ENCODE results near the gene DCHS2.

The DCHS2 gene

GRCh38 chr4:154491341-154492271, at the start of gene DCHS2:
Gene DCHS2, minus strand, starts transcription at chr4:154491799. Its CDS starts 444 bp downstream, at chr4:154491355.
- no peak for DNase-seq (ENCODE audit: low read depth)
- no peak within 1 kb of the TSS for H3K4me3 ChIP-seq (ENCODE audit: low read depth, low read length)
- no peak for TF ChIP-seq CTCF (IDR thresholded peaks at IDR 0.05; ENCODE audit: insufficient read depth, low read depth, low read length, missing control alignments)

GRCh38 chr4:154534296-154534695, 42.7 kb upstream of the DCHS2 start:
- no peak overlapping the region for H3K4me3 ChIP-seq (ENCODE audit: low read depth, low read length)
- no peak for TF ChIP-seq CTCF (IDR thresholded peaks at IDR 0.05; ENCODE audit: insufficient read depth, low read depth, low read length, missing control alignments)
- no peak for DNase-seq (ENCODE audit: low read depth)

DNA sequence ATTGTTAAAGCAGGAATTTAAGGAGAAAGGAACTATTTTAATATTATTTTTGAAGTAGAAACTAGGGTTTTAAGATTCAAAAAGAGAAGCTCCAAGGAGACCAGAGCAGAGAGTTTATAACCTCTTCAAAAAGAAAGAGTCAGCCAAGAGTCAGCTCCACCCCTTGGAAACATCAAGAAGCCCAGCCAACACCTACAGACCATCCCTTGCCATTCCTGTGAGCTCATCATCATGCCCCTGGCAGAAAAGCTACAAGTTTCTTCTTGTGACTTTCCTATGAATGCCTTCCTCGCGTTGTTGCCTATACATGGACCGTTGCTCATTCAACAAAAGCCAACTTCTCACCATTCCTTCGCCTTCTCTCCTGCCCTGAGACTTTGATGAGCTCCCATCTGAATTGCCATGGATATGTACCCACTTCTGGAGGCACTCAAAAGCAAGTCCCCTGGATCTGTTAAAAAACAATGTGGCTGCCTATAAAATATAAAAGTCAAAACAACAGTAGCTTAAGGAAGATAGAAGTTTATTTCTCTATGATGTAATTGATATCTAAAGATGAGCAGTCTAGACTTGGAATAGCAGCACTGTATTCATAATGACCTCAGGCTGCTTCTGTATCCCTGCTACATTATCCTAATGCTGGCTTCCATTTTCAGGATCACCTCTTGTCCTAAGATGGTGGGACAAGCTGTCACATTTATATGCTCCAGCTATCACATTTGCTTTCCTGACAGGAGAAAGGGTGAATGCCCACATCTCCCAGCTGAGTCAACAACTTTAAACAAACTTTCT, 38.3 kb upstream of the DCHS2 start:
- H3K4me3 ChIP-seq (ENCODE audit: low read depth, low read length), result no peak overlapping the region
- TF ChIP-seq CTCF (IDR thresholded peaks at IDR 0.05; ENCODE audit: insufficient read depth, low read depth, low read length, missing control alignments), result no peak
- no peak for DNase-seq (ENCODE audit: low read depth)

DNA sequence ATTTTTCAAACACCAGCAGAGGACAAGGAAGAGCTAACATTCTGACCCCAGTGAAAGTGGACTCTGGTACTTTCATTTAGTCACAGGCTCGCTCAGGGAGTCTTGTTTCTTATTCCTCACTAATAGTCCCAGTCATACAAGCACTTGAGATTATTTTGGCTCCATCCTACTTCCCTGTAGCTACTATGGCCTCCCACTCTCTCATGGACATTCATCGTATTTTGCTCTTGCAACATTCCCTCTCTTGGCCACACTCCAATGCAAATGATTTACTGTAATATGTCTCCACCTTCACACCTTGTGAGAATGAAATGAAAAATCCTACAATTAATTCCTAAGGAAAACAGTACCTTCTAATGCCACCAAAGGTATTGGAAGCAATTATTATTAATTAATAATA, 37.3 kb upstream of the DCHS2 start:
- H3K4me3 ChIP-seq (ENCODE audit: low read depth, low read length), result no peak overlapping the region
- no peak for TF ChIP-seq CTCF (IDR thresholded peaks at IDR 0.05; ENCODE audit: insufficient read depth, low read depth, low read length, missing control alignments)
- no peak for DNase-seq (ENCODE audit: low read depth)

DNA sequence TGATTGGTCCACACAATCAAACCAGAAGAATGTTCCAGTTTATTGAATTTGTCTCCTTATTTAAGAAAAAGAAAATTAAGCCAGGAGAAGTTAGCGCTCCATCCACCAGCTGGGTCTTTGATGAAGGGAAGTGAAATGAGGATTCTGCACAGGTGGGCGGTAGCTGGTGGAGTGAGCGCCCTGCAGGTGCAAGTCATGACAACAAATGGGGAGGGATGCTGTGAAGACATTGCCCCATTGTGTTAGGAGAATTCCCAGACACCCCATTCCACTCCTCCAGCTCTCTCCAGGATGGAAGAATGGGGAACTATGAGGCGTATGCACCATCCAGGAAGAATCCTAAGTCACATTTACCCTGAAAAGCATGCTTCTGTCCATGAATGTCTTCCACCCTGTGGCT, 35.7 kb upstream of the DCHS2 start:
- DNase-seq (ENCODE audit: low read depth), result no peak
- H3K4me3 ChIP-seq (ENCODE audit: low read depth, low read length), result no peak overlapping the region
- no peak for TF ChIP-seq CTCF (IDR thresholded peaks at IDR 0.05; ENCODE audit: insufficient read depth, low read depth, low read length, missing control alignments)

DNA sequence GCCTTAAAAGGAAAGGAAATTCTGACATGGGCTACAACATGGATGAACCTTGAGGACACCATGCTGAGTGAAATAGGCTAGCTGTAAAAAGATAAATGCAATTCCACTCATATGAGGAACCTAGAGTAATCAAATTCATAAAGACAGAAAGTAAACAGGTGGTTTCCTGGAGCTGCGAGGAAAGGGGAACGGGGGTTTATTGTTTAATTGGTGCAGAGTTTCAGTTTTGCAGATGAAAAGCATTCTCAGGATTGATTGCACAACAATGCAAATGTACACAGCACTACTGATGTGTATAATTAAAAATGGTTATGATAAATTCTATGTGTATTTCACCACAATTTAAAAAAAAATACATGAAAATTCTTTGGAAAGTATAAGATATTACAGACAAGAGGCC, 34.6 kb upstream of the DCHS2 start:
- no peak for TF ChIP-seq CTCF (IDR thresholded peaks at IDR 0.05; ENCODE audit: insufficient read depth, low read depth, low read length, missing control alignments)
- DNase-seq (ENCODE audit: low read depth), result no peak
- H3K4me3 ChIP-seq (ENCODE audit: low read depth, low read length), result no peak overlapping the region
